Calu3 (cell line): Measurements from ENCODE around the gene ASTL. TPM values are rescaled to one million over a fixed set of nuclear protein-coding genes. Genes with fewer than 3 reads are reported as not detected.

Experiments
- BruUV-seq: library from RNA; stranded (reverse); fragments of 400-500 nt; replicated peaks from 2 replicates; lab custom pipeline; 2021; lab: Mats Ljungman, UMichigan
- CTCF ChIA-PET: fragments of 300-600 bp; sonication (Branson Sonifier 250); formaldehyde crosslinking; loops from one replicate; lab custom pipeline; 2022; ENCODE audit warnings: antibody characterized with exemption; lab: Charles Lee
- DNase-seq: peaks from one replicate; pipeline ENCODE4 v3.0.0; 2022
- H3K27ac Mint-ChIP-seq: one replicate; pipeline ENCODE4 v1.8.0; 2022; ENCODE audit warnings: mixed read lengths; ENCODE audit not compliant: unreplicated experiment
- H3K27me3 Mint-ChIP-seq: one replicate; pipeline ENCODE4 v1.8.0; 2022; ENCODE audit warnings: mixed read lengths; ENCODE audit not compliant: unreplicated experiment
- H3K36me3 Mint-ChIP-seq: one replicate; pipeline ENCODE4 v1.8.0; 2022; ENCODE audit warnings: mild to moderate bottlenecking, moderate library complexity, mixed read lengths; ENCODE audit not compliant: insufficient read depth, unreplicated experiment
- H3K4me1 Mint-ChIP-seq: one replicate; pipeline ENCODE4 v1.8.0; 2022; ENCODE audit warnings: mild to moderate bottlenecking, low read depth, mixed read lengths; ENCODE audit not compliant: unreplicated experiment
- H3K4me3 Mint-ChIP-seq: one replicate; pipeline ENCODE4 v1.8.0; 2022; ENCODE audit warnings: mild to moderate bottlenecking, low read depth, moderate library complexity, mixed read lengths; ENCODE audit not compliant: unreplicated experiment
- H3K9me3 Mint-ChIP-seq: one replicate; pipeline ENCODE4 v1.8.0; 2022; ENCODE audit warnings: low read depth, mixed read lengths; ENCODE audit not compliant: unreplicated experiment
- intact Hi-C: fragments of 100-400 bp; cut with micrococcal nuclease; formaldehyde crosslinking; loops from one replicate; pipeline ENCODE4 v1.10.0; 2022; ENCODE audit not compliant: unreplicated experiment
- total RNA-seq: library from RNA; stranded (reverse); gene quantifications from 2 replicates; pipeline ENCODE4 v1.2.3, GENCODE V29; 2022
- TF ChIP-seq, protein P1 (sequence below): fragments of 200-600 bp; IDR thresholded peaks from one replicate; pipeline ENCODE4 v1.8.0; 2022; ENCODE audit warnings: antibody characterized with exemption; ENCODE audit not compliant: unreplicated experiment

The ASTL gene
- total RNA-seq, 1 experiment from 2014 or later: not detected

DNA sequence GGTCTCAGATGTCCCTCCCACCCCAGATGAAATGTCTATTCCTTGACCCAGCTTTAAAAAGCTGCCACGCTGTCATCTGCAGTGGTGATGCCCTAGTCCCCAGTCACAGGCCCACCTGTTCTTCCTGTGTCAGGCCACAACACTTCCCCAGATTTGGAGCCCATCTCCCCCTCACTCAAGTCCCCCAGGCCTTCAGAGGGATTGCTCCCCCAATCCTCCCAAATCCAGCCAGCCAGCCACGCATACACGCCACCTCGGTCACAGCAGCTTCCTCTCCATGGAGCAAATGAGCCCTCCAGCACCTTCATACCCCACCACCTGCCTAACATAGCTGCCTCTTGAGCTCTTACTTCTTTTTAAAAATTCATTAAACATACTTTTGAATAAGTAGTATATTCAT lies 7.8 kb downstream of the ASTL start:
- Mint-ChIP-seq H3K4me1 (no peaks in the 10 kb centered on the region), H3K36me3 (no peaks in the 10 kb centered on the region), H3K9me3 (no peaks in the 10 kb centered on the region), H3K27ac (no peak overlapping the region), H3K27me3 (peaks cover 67% of the 10 kb centered on the region), H3K4me3 (no peak overlapping the region)
- BruUV-seq: no TSS peak
- intact Hi-C loops: loop anchor here (10.0 kb wide), 1 partner anchor 134 kb away; the partner anchor contains the start of genes CIAO1 and TMEM127
- CTCF ChIA-PET: no interaction called here
- TF ChIP-seq, protein P1, sequence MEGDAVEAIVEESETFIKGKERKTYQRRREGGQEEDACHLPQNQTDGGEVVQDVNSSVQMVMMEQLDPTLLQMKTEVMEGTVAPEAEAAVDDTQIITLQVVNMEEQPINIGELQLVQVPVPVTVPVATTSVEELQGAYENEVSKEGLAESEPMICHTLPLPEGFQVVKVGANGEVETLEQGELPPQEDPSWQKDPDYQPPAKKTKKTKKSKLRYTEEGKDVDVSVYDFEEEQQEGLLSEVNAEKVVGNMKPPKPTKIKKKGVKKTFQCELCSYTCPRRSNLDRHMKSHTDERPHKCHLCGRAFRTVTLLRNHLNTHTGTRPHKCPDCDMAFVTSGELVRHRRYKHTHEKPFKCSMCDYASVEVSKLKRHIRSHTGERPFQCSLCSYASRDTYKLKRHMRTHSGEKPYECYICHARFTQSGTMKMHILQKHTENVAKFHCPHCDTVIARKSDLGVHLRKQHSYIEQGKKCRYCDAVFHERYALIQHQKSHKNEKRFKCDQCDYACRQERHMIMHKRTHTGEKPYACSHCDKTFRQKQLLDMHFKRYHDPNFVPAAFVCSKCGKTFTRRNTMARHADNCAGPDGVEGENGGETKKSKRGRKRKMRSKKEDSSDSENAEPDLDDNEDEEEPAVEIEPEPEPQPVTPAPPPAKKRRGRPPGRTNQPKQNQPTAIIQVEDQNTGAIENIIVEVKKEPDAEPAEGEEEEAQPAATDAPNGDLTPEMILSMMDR: no peak
- no peak for DNase-seq

DNA sequence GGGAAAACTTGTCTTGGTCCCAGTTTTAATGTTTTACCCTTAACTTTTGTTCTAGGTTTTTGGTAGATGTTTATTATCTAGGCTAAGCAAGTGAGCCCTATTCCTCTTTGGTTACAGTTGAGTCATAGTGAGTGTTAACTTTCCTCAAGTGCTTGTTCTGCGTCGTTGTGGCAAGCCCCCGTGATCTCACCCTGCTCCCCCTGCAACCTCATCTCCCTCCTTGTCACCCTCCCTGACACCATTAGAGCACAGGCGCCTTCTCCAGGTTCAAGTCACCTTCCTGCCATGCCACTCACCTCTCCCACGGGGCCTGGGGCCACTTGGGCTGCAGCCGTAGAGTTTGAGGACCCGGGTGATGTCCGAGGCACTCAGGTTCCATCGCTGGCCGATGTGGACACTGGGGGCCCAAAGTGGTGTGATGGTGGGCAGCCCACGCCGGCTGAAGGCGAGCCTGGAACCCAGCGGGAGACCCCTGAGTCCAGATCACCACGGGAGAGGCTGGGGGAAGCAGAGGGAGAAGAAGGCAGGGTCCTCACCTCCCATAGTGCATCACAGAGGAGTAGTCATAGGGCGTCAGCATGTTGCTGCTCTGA lies 8.7 kb downstream of the ASTL start:
- Mint-ChIP-seq H3K4me1 (no peaks in the 10 kb centered on the region), H3K9me3 (no peaks in the 10 kb centered on the region), H3K4me3 (no peak overlapping the region), H3K36me3 (no peaks in the 10 kb centered on the region), H3K27ac (no peak overlapping the region), H3K27me3 (peaks cover 67% of the 10 kb centered on the region)
- TF ChIP-seq, protein P1: no peak
- no peak for DNase-seq
- CTCF ChIA-PET: no interaction called here
- intact Hi-C loops: loop anchor here (10.0 kb wide), 1 partner anchor 135 kb away; the partner anchor contains the start of genes CIAO1 and TMEM127
- no TSS peak for BruUV-seq

DNA sequence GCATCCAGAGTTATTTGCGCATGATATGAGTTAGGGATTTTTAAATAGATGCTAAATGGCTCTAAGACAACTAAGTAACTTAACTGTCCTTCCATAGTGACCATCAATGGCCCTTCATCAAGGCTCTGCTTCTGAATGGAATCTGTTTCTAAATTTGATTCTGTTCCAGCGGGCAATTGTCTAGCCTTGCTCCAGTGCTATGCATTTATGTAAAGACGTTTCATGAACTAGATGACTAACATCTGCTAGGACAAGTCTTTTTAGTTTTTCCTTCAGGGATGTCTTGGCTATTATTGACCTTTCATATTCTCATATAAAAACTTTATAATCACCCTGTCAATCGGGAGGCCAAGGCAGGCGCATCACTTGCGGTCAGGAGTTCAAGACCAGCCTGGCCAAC lies 9.8 kb downstream of the ASTL start:
- Mint-ChIP-seq H3K27me3 (peaks cover 64% of the 10 kb centered on the region), H3K9me3 (no peaks in the 10 kb centered on the region), H3K4me1 (no peaks in the 10 kb centered on the region), H3K36me3 (no peaks in the 10 kb centered on the region), H3K27ac (no peak overlapping the region), H3K4me3 (no peak overlapping the region)
- BruUV-seq: no TSS peak
- CTCF ChIA-PET: no interaction called here
- DNase-seq: no peak
- intact Hi-C loops: no loop called here
- TF ChIP-seq, protein P1: no peak

DNA sequence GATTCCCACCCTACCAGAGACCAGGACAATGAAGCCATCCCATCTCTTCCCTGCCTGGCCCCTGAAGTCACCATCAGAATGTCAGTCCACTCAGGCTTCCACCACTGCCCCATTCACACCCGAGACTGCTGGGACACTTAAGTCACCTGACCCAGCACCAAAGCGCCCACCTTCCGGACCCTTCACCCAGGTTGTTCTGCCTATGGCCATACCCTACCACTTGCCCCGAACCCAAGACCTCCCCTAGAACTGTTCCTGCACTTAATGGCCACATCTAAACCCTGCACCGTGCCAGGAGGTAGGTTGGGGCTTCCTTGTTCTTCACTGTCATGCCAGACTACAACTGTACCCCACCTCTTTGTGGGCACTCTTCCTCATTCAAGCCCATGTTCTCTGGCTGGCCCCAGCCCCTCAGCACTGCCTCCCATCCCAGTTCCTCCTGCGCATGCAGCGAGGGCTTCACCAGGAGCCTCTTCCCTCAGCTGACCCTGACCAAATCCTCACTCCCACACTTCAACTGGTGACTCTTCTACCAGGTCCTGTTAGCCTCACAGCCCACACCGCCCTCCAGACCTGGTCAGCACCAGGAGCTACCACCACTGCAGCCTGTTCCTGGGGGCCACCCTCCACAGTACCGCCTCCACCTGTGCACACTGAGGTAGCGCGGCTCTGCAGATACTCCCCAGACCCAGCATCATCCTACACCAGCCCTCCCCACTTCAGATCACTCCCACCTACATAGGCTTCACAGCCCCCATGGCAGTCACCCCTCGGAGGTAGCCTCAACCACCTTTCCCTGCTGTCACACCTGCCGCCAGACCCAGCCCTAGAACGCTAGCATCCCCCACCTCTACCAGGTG lies 13.7 kb downstream of the ASTL start:
- Mint-ChIP-seq H3K9me3 (no peaks in the 10 kb centered on the region), H3K36me3 (no peaks in the 10 kb centered on the region), H3K27ac (no peak overlapping the region), H3K4me1 (no peaks in the 10 kb centered on the region), H3K4me3 (no peak overlapping the region), H3K27me3 (peaks cover 66% of the 10 kb centered on the region)
- intact Hi-C loops: no loop called here
- BruUV-seq: no TSS peak
- TF ChIP-seq, protein P1: no peak
- CTCF ChIA-PET: no interaction called here
- DNase-seq: no peak
